A673 (cell line): ENCODE data around the gene THRB. TPM values are rescaled to one million over a fixed set of nuclear protein-coding genes. Genes with fewer than 3 reads are reported as not detected.

Experiments used
- BruUV-seq: library from RNA; stranded (reverse); fragments of 400-500 nt; replicated peaks from 2 replicates; lab custom pipeline; 2021; lab: Mats Ljungman, UMichigan
- CTCF ChIA-PET: fragments of 300-600 bp; sonication (Branson Sonifier 250); formaldehyde crosslinking; loops from one replicate; lab custom pipeline; 2022; ENCODE audit warnings: antibody characterized with exemption; lab: Charles Lee
- POLR2A ChIA-PET: fragments of 300-600 bp; sonication (Branson Sonifier 250); formaldehyde crosslinking; loops from one replicate; lab custom pipeline; 2022; ENCODE audit warnings: antibody characterized with exemption; ENCODE audit not compliant: low non-redundant PET; lab: Charles Lee
- DNase-seq: peaks from one replicate; pipeline ENCODE4 v3.0.0-alpha.2; 2015; ENCODE audit warnings: low spot score
- H3K27ac ChIP-seq: fragments of 200-600 bp; sonication (generic); 2 replicates; pipeline ENCODE4 v1.5.1; 2016; ENCODE audit warnings: mixed run types, low read depth, mild to moderate bottlenecking, mixed read lengths, antibody characterized with exemption, low read length; ENCODE audit not compliant: poor library complexity, severe bottlenecking
- H3K27me3 ChIP-seq: fragments of 200-600 bp; sonication (generic); replicated peaks from 2 replicates; pipeline ENCODE4 v1.6.1; 2017; ENCODE audit warnings: mixed run types, low read depth, mild to moderate bottlenecking, mixed read lengths, antibody characterized with exemption, low read length; ENCODE audit not compliant: insufficient read depth, poor library complexity
- H3K36me3 ChIP-seq: fragments of 200-600 bp; sonication (generic); 2 replicates; pipeline ENCODE4 v1.6.1; 2016; ENCODE audit warnings: mixed run types, mild to moderate bottlenecking, mixed read lengths, antibody characterized with exemption, low read length; ENCODE audit not compliant: insufficient read depth, poor library complexity, severe bottlenecking
- H3K4me1 ChIP-seq: fragments of 200-600 bp; sonication (generic); 2 replicates; pipeline ENCODE4 v1.6.1; 2017; ENCODE audit warnings: mixed run types, mild to moderate bottlenecking, mixed read lengths, antibody characterized with exemption, low read length; ENCODE audit not compliant: insufficient read depth, poor library complexity, severe bottlenecking
- H3K4me3 ChIP-seq: fragments of 200-600 bp; sonication (generic); 2 replicates; pipeline ENCODE4 v1.5.1; 2016; ENCODE audit warnings: low read depth, mixed run types, mild to moderate bottlenecking, mixed read lengths, low read length; ENCODE audit not compliant: poor library complexity, severe bottlenecking
- H3K9me3 ChIP-seq: fragments of 200-600 bp; sonication (generic); 2 replicates; pipeline ENCODE4 v1.6.1; 2016; ENCODE audit warnings: mixed run types, low read depth, mild to moderate bottlenecking, mixed read lengths, antibody characterized with exemption, low read length; ENCODE audit not compliant: poor library complexity, severe bottlenecking
- EZH2 ChIP-seq: fragments of 200-600 bp; sonication (generic); IDR thresholded peaks from 2 replicates; pipeline ENCODE4 v1.6.1; 2017; ENCODE audit warnings: borderline replicate concordance, low read depth, mild to moderate bottlenecking, mixed read lengths, antibody characterized with exemption, low read length; ENCODE audit not compliant: poor library complexity, severe bottlenecking
- intact Hi-C: fragments of 100-400 bp; cut with micrococcal nuclease; formaldehyde crosslinking; loops from one replicate; pipeline ENCODE4 v1.10.0; 2022; ENCODE audit not compliant: unreplicated experiment
- total RNA-seq: library from RNA; stranded (reverse); gene quantifications from 2 replicates; pipeline ENCODE4 v1.2.3, GENCODE V29; 2021
- TF ChIP-seq, protein P1 (sequence below): fragments of 300-800, 200-600 bp; sonication (generic); conservative IDR thresholded peaks from 2 replicates; pipeline ENCODE4 v1.5.1; 2017; ENCODE audit warnings: low read depth, mild to moderate bottlenecking, antibody characterized with exemption, low read length, moderate library complexity, mixed read lengths

The THRB gene
- total RNA-seq, 1 experiment from 2014 or later = 0.11 TPM

DNA sequence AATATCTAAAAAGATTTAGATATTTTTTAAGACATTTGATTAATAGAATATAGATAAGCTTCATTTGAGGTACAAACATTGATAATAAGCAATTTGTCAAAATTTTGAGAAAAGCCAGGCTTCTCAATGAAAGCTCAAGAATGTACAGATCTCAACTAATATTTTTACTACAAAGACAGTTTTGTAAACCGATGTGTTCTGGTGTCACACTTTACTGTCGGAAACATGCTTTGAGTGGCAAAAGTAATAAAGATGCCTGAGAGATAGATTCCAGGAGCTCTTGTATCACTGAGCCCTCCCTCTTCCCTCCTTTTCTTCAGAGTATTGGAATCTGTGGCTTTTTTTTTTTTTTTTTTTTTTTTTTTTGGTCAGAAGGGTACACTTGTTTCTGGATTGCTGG, 45.0 kb upstream of the THRB start:
- TF ChIP-seq EZH2 = no peak
- TF ChIP-seq, protein P1, sequence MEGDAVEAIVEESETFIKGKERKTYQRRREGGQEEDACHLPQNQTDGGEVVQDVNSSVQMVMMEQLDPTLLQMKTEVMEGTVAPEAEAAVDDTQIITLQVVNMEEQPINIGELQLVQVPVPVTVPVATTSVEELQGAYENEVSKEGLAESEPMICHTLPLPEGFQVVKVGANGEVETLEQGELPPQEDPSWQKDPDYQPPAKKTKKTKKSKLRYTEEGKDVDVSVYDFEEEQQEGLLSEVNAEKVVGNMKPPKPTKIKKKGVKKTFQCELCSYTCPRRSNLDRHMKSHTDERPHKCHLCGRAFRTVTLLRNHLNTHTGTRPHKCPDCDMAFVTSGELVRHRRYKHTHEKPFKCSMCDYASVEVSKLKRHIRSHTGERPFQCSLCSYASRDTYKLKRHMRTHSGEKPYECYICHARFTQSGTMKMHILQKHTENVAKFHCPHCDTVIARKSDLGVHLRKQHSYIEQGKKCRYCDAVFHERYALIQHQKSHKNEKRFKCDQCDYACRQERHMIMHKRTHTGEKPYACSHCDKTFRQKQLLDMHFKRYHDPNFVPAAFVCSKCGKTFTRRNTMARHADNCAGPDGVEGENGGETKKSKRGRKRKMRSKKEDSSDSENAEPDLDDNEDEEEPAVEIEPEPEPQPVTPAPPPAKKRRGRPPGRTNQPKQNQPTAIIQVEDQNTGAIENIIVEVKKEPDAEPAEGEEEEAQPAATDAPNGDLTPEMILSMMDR = no peak
- Histone ChIP-seq H3K36me3 (no peaks in the 10 kb centered on the region), H3K4me1 (no peaks in the 10 kb centered on the region), H3K27me3 (no peaks in the 10 kb centered on the region), H3K4me3 (no peak overlapping the region), H3K9me3 (no peaks in the 10 kb centered on the region), H3K27ac (no peak overlapping the region)
- no peak for DNase-seq
- BruUV-seq = no TSS peak
- ChIA-PET POLR2A (no interaction called here), CTCF (interaction anchor here (0.7 kb wide), 1 partner anchor 140 kb away, joined by 14 read pairs; no protein-coding TSS in a partner anchor)
- intact Hi-C loops = no loop called here

DNA sequence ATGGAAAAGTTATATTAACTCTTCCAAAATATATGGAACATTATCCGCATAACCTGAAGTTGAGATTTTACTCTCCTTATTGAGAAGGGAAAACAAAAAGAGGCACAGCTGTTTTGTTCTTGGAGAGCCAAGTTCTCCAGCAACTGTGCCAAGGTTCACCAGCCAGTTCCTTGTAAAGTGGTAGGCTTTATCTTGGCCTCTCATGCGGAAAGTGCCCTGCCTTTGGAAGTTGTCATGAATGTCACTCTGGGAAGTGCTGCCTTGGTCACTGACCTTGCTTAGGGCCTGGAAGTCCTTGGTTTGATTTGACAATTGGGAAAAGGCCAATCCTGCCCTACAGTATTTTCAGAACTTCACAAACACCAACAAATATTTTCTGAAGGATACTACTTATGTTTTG, 44.2 kb upstream of the THRB start:
- intact Hi-C loops = no loop called here
- ChIA-PET CTCF (no interaction called here), POLR2A (no interaction called here)
- TF ChIP-seq, protein P1 = no peak
- TF ChIP-seq EZH2 = no peak
- no TSS peak for BruUV-seq
- Histone ChIP-seq H3K4me1 (no peaks in the 10 kb centered on the region), H3K36me3 (no peaks in the 10 kb centered on the region), H3K27me3 (no peaks in the 10 kb centered on the region), H3K27ac (no peak overlapping the region), H3K4me3 (no peak overlapping the region), H3K9me3 (no peaks in the 10 kb centered on the region)
- DNase-seq = no peak

DNA sequence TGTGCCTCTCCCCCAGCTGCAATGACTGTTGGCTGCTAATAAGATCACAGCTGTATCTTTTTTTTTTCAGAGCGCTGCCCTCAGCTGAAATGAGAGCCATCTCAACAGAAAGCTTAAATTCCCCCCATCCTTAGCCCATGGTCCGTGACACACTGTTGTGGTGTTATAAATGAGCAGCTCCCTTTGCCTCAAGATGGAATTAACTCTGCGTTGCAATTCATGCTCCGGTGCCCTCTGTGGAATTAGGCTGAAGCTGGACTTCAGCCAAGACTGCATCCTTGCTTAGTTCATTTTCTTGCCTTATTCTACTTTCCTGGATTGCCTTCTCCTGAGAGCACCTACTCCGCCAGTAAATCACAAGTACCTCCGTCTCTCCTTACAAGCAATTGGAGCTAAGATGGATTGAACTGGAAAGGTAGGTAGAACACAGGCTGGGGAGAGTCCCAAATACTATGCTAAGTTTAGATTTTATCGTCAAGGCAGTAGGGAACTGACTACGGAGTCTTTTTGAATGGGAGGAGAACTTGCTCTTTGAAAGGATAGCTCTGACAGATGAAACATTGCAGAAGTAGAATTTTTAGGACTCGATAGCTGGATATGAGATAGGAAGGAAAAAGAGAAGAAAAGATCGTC, 39.0 kb upstream of the THRB start:
- intact Hi-C loops = no loop called here
- no peak for DNase-seq
- Histone ChIP-seq H3K36me3 (no peaks in the 10 kb centered on the region), H3K27ac (no peak overlapping the region), H3K27me3 (no peaks in the 10 kb centered on the region), H3K4me1 (no peaks in the 10 kb centered on the region), H3K4me3 (no peak overlapping the region), H3K9me3 (no peaks in the 10 kb centered on the region)
- CTCF ChIA-PET = no interaction called here
- POLR2A ChIA-PET = no interaction called here
- no peak for TF ChIP-seq EZH2
- TF ChIP-seq, protein P1 = no peak
- BruUV-seq = no TSS peak
